ENCODE results near the gene IL18.

DNA sequence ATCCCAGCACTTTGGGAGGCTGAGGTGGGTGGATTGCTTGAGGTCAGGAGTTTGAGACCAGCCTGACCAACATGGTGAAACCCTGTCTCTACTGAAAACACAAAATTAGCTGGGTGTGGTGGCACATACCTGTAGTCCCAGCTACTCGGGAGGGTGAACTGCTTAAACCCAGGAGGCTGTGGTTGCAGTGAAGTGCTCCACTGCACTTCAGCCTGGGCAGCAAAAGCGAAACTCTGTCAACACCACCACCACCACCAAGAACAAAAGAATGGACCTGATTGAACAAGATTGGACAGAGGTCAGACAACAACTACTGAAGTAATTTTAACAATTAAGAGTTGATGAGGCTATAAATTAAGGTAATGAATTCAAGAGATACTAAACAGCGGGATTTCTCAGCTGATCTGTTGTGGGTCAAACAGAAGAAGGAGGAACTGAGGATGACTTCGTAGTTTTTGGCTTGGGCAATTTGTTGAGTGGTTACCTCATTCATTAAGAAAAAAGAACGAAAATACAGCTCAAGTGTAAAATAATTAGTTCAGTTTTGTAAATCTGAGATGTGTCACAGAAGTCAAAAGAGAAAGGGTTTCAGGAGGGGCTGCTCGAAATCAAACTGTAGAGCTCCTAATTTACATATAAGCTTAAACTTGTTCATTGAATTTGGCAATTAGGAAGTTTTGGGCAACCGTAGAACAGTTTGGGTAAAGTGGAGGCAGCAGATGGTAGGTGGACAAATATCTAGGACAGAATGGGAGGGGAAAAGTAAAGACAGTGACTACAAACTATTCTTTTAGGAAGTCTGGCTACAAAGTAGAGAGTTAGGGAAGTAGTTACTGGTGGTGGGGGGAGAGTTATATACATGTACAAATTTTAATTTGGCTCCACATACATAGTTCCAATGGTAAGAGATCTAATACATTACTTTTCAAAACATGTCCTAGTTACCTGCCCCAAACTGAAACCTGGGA, 4.5 kb downstream of the IL18 start:
- TF ChIP-seq, protein P1, sequence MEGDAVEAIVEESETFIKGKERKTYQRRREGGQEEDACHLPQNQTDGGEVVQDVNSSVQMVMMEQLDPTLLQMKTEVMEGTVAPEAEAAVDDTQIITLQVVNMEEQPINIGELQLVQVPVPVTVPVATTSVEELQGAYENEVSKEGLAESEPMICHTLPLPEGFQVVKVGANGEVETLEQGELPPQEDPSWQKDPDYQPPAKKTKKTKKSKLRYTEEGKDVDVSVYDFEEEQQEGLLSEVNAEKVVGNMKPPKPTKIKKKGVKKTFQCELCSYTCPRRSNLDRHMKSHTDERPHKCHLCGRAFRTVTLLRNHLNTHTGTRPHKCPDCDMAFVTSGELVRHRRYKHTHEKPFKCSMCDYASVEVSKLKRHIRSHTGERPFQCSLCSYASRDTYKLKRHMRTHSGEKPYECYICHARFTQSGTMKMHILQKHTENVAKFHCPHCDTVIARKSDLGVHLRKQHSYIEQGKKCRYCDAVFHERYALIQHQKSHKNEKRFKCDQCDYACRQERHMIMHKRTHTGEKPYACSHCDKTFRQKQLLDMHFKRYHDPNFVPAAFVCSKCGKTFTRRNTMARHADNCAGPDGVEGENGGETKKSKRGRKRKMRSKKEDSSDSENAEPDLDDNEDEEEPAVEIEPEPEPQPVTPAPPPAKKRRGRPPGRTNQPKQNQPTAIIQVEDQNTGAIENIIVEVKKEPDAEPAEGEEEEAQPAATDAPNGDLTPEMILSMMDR (IDR thresholded peaks at IDR 0.05; ENCODE audit: insufficient read depth, low read length, poor library complexity, severe bottlenecking): no peak
- no peak for TF ChIP-seq EZH2phosphoT487 (conservative IDR thresholded peaks at IDR 0.05; ENCODE audit: low read length)
